HepG2 (cell line): ENCODE data around the gene LHPP. TPM values are rescaled to one million over a fixed set of nuclear protein-coding genes. Genes with fewer than 3 reads are reported as not detected.

Source experiments
- ATAC-seq: fragments of 200-7000 bp; cut with Tn5 transposase; 3 replicates; pipeline ENCODE4 v1.9.1; 2020; ENCODE audit warnings: mild to moderate bottlenecking, moderate library complexity
- BruUV-seq: library from RNA; stranded (reverse); fragments of 400-500 nt; replicated peaks from 2 replicates; lab custom pipeline; 2021; lab: Mats Ljungman, UMichigan
- CTCF ChIA-PET: fragments of 300-600 bp; formaldehyde crosslinking; extraction: SDS; loops from one replicate; lab custom pipeline; 2021; ENCODE audit warnings: low total read pairs, inconsistent platforms, low intra/inter-chr PET ratio; lab: Yijun Ruan, JAX
- POLR2A ChIA-PET: fragments of 350-600 bp; sonication (Branson Sonifier 250); formaldehyde crosslinking; loops from one replicate; lab custom pipeline; 2020; ENCODE audit warnings: antibody characterized with exemption, inconsistent platforms; lab: Yijun Ruan, JAX
- DNase-seq: peaks from one replicate; pipeline ENCODE4 v3.0.0-alpha.2; 2015; ENCODE audit warnings: low spot score
- FAIRE-seq: peaks from 3 replicates; lab custom pipeline; 2011; peaks lifted over from hg19 to GRCh38; lab: Jason Lieb, UNC
- H2AFZ ChIP-seq: one replicate; pipeline ENCODE4 v1.6.1; 2011; ENCODE audit warnings: low read length, inconsistent platforms
- H3K27ac ChIP-seq: fragments of 300-600 bp; 3 replicates; pipeline ENCODE4 v1.8.0; 2011; ENCODE audit warnings: mixed run types, mild to moderate bottlenecking, mixed read lengths, low read length, inconsistent platforms; ENCODE audit not compliant: insufficient read depth; ENCODE audit errors: extremely low read length
- H3K27me3 ChIP-seq, 2 experiments: fragments of 200-600 bp in 1 of 2; 2 replicates in 1 of 2; 3 replicates in 1 of 2; pipeline versions ENCODE4 v1.6.0 to v1.8.0; 2011; ENCODE audit warnings: low read length in 2 of 2, mild to moderate bottlenecking in 2 of 2, moderate library complexity in 2 of 2, inconsistent platforms in 1 of 2; ENCODE audit not compliant: insufficient read depth in 2 of 2, control insufficient read depth in 1 of 2
- H3K36me3 ChIP-seq, 2 experiments: fragments of 200-600 bp in 1 of 2; replicated peaks in 1 of 2; 2 replicates in 1 of 2; 3 replicates in 1 of 2; pipeline versions ENCODE4 v1.5.1 to v1.8.0; 2011; ENCODE audit warnings: low read length in 2 of 2, inconsistent platforms in 1 of 2; ENCODE audit not compliant: insufficient read depth in 2 of 2, control insufficient read depth in 1 of 2
- H3K4me1 ChIP-seq: 2 replicates; pipeline ENCODE4 v1.5.1; 2012; ENCODE audit warnings: low read length, inconsistent platforms; ENCODE audit not compliant: insufficient read depth
- H3K4me2 ChIP-seq: 2 replicates; pipeline ENCODE4 v1.6.0; 2011; ENCODE audit warnings: low read depth, low read length, inconsistent platforms
- H3K4me3 ChIP-seq, 3 experiments: fragments of 200-600 bp in 1 of 3; sonication (generic), shearing (Covaris generic) in 1 of 3; replicated peaks in 1 of 3; 2 replicates each; pipeline ENCODE4 v1.5.1; 2011 to 2016; ENCODE audit warnings: low read length in 3 of 3, inconsistent platforms in 2 of 3, low read depth in 2 of 3, mild to moderate bottlenecking in 2 of 3, control low read depth in 1 of 3, mixed read lengths in 1 of 3; ENCODE audit not compliant: insufficient read depth in 1 of 3
- H3K79me2 ChIP-seq: one replicate; pipeline ENCODE4 v1.6.1; 2011; ENCODE audit warnings: low read length, inconsistent platforms; ENCODE audit not compliant: insufficient read depth
- H3K9ac ChIP-seq: 2 replicates; pipeline ENCODE4 v1.6.0; 2011; ENCODE audit warnings: mild to moderate bottlenecking, low read depth, low read length, inconsistent platforms; ENCODE audit not compliant: insufficient read depth
- H3K9me3 ChIP-seq: 2 replicates; pipeline ENCODE4 v1.5.1; 2012; ENCODE audit warnings: mild to moderate bottlenecking, low read length
- H4K20me1 ChIP-seq: 2 replicates; pipeline ENCODE4 v1.6.0; 2011; ENCODE audit warnings: inconsistent platforms, mild to moderate bottlenecking, low read length, moderate library complexity; ENCODE audit not compliant: insufficient read depth
- DBP ChIP-seq: sonication (generic); formaldehyde crosslinking; IDR thresholded peaks from 2 replicates; pipeline ENCODE4 v1.4.0; 2020; ENCODE audit warnings: missing genetic modification reagents; ENCODE audit errors: not compliant biosample characterization
- HCFC1 ChIP-seq: fragments of 150-350 bp; IDR thresholded peaks from 2 replicates; pipeline ENCODE4 v1.6.1; 2014; ENCODE audit warnings: low read depth, low read length
- HMG20A ChIP-seq: IDR thresholded peaks from 2 replicates; pipeline ENCODE4 v1.6.1; 2016; ENCODE audit warnings: borderline replicate concordance
- MAFK ChIP-seq, 2 experiments: IDR thresholded peaks in 1 of 2; conservative IDR thresholded peaks in 1 of 2; 2 replicates each; pipeline ENCODE4 v1.6.1; 2011; ENCODE audit warnings: improper control_type of control experiment in 2 of 2, low read length in 2 of 2
- NCOR1 ChIP-seq: fragments of 200-600 bp; sonication (generic); IDR thresholded peaks from 2 replicates; pipeline ENCODE4 v1.7.0; 2017; ENCODE audit warnings: antibody characterized with exemption, low read length, borderline replicate concordance
- PATZ1 ChIP-seq: sonication (generic); formaldehyde crosslinking; IDR thresholded peaks from 2 replicates; pipeline ENCODE4 v1.4.0; 2020; ENCODE audit warnings: missing genetic modification reagents
- ZMYM3 ChIP-seq: sonication (generic); formaldehyde crosslinking; IDR thresholded peaks from 2 replicates; pipeline ENCODE4 v1.5.1; 2020; ENCODE audit warnings: mild to moderate bottlenecking, missing genetic modification reagents
- ZNF280B ChIP-seq: sonication (generic); formaldehyde crosslinking; IDR thresholded peaks from 2 replicates; pipeline ENCODE4 v1.5.0; 2020; ENCODE audit warnings: missing genetic modification reagents, mild to moderate bottlenecking, borderline replicate concordance
- ZNF430 ChIP-seq: sonication (generic); formaldehyde crosslinking; IDR thresholded peaks from 2 replicates; pipeline ENCODE4 v1.9.0; 2021; ENCODE audit warnings: mild to moderate bottlenecking, missing genetic modification reagents
- WGBS: methylation state at CpG from one replicate; pipeline ENCODE4 v1.1.6; 2017; ENCODE audit warnings: low lambda C conversion rate; 5-methylcytosine and 5-hydroxymethylcytosine counted together
- in situ Hi-C: cut with HindIII; loops from 2 replicates; pipeline ENCODE4 v1.10.0; 2017; ENCODE audit warnings: low pct_unique_long_range_greater_than_20kb; ENCODE audit not compliant: extremely low pct_ligation_motif_present
- intact Hi-C: fragments of 100-400 bp; cut with micrococcal nuclease; formaldehyde crosslinking; loops from one replicate; pipeline ENCODE4 v1.10.0; 2022; ENCODE audit not compliant: unreplicated experiment
- polyA plus RNA-seq, 8 experiments: library from polyadenylated mRNA; depleted of rRNA in 3 of 8; stranded (reverse) in 7 of 8; unstranded in 1 of 8; fragments of >200 nt; fragmentation: Illumina TruSeq in 4 of 8; extraction: Trizol in 4 of 8; gene quantifications; 2 replicates each; pipeline versions ENCODE4 v1.2.1 to v1.2.3, GENCODE V29; 2011 to 2016; ENCODE audit warnings: low read depth in 4 of 8, missing spikeins in 1 of 8, mixed read lengths in 1 of 8; ENCODE audit not compliant: insufficient read depth in 1 of 8
- total RNA-seq, 5 experiments: library from RNA; depleted of rRNA; stranded (reverse); fragments of >200 nt; fragmentation: Illumina TruSeq; extraction: Trizol; gene quantifications; 2 replicates each; pipeline ENCODE4 v1.2.3, GENCODE V29; 2016; ENCODE audit warnings: low read depth in 1 of 5
- TF ChIP-seq, protein P1 (sequence below): sonication (generic); formaldehyde crosslinking; IDR thresholded peaks from 2 replicates; pipeline ENCODE4 v1.4.0; 2020; ENCODE audit warnings: missing genetic modification reagents, borderline replicate concordance

The LHPP gene
- total and polyA plus RNA-seq, 2 of the 13 experiments (the other 11 are each of a cell fraction or from before 2014, with no cell fraction given) = 5.2 to 13.1 TPM

DNA sequence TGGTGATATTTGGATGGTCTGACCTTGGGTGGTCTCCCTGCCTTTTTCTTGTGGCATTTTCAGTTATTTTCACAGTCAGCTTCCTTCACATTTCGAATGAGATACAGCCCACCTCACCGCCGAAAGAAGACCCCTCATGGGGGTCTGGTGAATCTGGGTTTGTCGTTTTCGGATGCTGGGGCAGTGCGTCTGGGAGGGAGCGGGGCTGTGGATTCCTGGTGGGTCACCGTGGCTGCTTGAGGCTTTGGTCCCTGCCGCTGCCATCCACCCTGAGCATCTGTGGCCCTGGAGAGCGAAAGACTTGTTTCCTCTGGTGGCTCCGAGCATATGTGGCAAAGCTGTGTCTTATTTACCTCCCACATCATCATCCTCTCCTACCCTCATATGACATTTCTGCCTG is 43.1 kb downstream of the LHPP start (continued):
- TF ChIP-seq, protein P1, sequence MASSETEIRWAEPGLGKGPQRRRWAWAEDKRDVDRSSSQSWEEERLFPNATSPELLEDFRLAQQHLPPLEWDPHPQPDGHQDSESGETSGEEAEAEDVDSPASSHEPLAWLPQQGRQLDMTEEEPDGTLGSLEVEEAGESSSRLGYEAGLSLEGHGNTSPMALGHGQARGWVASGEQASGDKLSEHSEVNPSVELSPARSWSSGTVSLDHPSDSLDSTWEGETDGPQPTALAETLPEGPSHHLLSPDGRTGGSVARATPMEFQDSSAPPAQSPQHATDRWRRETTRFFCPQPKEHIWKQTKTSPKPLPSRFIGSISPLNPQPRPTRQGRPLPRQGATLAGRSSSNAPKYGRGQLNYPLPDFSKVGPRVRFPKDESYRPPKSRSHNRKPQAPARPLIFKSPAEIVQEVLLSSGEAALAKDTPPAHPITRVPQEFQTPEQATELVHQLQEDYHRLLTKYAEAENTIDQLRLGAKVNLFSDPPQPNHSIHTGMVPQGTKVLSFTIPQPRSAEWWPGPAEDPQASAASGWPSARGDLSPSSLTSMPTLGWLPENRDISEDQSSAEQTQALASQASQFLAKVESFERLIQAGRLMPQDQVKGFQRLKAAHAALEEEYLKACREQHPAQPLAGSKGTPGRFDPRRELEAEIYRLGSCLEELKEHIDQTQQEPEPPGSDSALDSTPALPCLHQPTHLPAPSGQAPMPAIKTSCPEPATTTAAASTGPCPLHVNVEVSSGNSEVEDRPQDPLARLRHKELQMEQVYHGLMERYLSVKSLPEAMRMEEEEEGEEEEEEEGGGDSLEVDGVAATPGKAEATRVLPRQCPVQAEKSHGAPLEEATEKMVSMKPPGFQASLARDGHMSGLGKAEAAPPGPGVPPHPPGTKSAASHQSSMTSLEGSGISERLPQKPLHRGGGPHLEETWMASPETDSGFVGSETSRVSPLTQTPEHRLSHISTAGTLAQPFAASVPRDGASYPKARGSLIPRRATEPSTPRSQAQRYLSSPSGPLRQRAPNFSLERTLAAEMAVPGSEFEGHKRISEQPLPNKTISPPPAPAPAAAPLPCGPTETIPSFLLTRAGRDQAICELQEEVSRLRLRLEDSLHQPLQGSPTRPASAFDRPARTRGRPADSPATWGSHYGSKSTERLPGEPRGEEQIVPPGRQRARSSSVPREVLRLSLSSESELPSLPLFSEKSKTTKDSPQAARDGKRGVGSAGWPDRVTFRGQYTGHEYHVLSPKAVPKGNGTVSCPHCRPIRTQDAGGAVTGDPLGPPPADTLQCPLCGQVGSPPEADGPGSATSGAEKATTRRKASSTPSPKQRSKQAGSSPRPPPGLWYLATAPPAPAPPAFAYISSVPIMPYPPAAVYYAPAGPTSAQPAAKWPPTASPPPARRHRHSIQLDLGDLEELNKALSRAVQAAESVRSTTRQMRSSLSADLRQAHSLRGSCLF = no peak
- TF ChIP-seq DBP (CRISPR knock-in tag) = no peak
- TF ChIP-seq PATZ1 (CRISPR knock-in tag) = no peak

GRCh38 chr10:124505279-124505678 is 43.7 kb downstream of the LHPP start:
- no peaks in the 10 kb centered on the region for H3K27me3 ChIP-seq
- ATAC-seq = no peak
- H4K20me1 ChIP-seq = no peaks in the 10 kb centered on the region
- DNase-seq = no peak
- ChIA-PET POLR2A (interaction anchor here (0.6 kb wide), 1 partner anchor 86 kb away, joined by 3 read pairs; the partner anchor contains the start of gene OAT), CTCF (no interaction called here)
- no TSS peak for BruUV-seq
- no peak for FAIRE-seq
- in situ Hi-C loops (no loop called here), intact Hi-C loops (no loop called here)
- H3K27ac ChIP-seq = no peak overlapping the region
- no peaks in the 10 kb centered on the region for H3K9me3 ChIP-seq
- H3K36me3 ChIP-seq = no peaks in the 10 kb centered on the region
- no peak overlapping the region for H2AFZ ChIP-seq
- peaks cover 8% of the 10 kb centered on the region for H3K4me1 ChIP-seq
- WGBS = 79% methylated on average over 2 of the region's 2 CpGs
- H3K4me3 ChIP-seq = no peak overlapping the region
- no peak overlapping the region for H3K9ac ChIP-seq
- no peak overlapping the region for H3K4me2 ChIP-seq
- H3K79me2 ChIP-seq = no peaks in the 10 kb centered on the region
- TF ChIP-seq ZNF430 (no peak), ZMYM3 (CRISPR knock-in tag) (no peak), NCOR1 (no peak), ZNF280B (CRISPR knock-in tag) (no peak), HCFC1 (no peak), HMG20A (CRISPR knock-in tag) (no peak), MAFK (conservative IDR thresholded peaks at IDR 0.05 in 1 of 2, IDR thresholded peaks at IDR 0.05 in 1 of 2; ENCODE audit: low read length in 2 of 2) (no peak)
